GM19043 (cell line): ENCODE data around the gene CTNND2.
"Not testable (repeated sequence)": the region's sequence is repeated elsewhere in the genome, so short reads cannot be mapped to it uniquely, and the experiment has no call there.

Experiments used
- ATAC-seq: cut with Tn5 transposase; IDR thresholded peaks from one replicate; pipeline ENCODE4 v1.9.1; 2021; ENCODE audit warnings: low read depth; ENCODE audit not compliant: unreplicated experiment

Gene CTNND2

DNA sequence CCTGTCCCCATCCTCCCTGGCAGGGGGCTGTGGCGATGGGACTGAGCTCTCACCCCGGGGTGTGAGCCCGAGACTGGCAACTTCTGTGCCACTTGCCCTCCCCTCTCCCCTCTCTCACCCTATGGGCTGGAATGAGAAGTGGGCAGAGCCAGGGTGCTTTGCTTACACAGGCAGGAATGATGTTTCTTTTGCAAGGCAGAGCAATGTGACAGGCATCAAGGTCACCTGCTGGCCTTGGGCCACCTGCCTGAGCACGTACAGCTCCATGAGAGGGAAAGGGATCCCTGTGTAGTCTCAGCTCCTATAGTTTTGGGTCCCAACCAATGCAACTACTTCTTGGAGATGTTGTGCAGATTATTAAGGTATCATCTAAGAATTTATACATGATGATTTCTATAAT lies 890.5 kb downstream of the CTNND2 start:
- no peak for ATAC-seq

DNA sequence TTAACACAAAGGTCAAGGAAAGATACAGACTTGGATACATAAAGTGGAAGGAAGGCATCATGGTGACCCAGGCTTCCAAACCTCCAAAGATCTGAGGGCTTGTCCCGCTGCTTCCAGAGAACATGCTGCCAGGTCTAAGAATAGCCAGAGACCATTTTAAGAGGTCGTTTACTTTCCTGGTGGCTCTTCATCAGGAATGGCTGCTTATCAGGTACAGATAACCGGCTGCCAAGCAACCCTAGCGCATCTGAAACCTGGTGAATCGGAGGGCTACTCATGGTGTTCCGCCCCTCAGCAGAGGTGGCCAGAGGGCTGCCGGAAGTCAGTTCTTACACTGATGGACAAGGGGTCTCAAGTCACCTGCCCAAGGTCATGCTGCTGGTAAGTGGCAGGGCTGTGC lies 892.0 kb downstream of the CTNND2 start:
- no peak for ATAC-seq

DNA sequence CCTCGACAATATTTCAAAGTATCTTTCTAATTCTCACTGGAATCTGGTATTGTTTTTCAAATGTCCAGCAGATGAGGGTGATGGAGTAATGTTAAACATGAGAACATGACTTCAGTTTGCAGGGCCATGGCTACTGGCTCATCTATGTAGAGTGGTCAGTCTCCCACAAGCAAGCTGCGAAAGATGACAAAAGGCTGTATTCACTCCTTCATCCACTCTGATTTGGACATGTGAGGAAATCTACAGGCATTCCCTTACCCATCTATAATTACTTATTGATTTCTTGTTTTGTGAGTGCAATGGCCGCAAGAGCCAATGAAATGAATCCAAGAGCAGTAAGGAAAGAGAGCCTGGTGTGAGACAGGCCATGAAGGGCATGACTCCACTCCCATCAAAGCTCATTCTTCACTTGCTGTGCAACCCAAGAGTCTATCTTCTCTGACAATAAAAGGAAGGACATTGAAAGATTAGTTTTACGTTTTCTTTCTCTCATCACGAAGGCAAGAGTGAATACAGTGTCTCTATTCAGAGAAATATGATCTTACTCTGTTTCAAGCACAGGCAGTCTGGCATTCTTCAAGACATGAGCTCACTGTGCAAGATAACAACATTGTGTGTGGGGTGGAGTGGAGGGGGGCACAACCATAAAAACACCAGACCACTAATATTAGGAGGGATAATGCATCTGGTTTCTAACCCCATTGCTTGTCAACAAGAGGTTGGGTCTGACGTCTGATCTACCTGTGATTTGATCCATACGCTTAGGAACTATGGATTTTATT lies 893.6 kb downstream of the CTNND2 start:
- no peak for ATAC-seq

DNA sequence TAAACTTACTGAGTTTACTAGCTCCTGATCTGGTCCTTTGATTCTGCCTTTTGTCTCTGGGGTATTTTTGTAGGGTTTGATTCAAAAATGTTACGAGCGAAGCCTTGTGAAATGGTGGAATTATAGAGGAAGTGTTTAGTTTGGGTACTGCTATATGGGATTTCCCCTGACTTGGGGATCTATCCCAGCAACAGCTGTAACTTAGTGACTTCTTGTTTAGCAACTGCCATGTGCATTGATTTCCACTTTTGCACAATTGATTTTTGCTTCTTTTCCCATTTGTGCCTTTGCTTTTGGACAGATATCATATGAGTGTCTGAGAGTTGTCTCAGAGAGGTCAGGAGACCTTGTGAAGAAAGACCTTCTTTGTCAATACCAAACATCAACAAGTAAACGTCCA lies 894.7 kb downstream of the CTNND2 start:
- no peak for ATAC-seq

DNA sequence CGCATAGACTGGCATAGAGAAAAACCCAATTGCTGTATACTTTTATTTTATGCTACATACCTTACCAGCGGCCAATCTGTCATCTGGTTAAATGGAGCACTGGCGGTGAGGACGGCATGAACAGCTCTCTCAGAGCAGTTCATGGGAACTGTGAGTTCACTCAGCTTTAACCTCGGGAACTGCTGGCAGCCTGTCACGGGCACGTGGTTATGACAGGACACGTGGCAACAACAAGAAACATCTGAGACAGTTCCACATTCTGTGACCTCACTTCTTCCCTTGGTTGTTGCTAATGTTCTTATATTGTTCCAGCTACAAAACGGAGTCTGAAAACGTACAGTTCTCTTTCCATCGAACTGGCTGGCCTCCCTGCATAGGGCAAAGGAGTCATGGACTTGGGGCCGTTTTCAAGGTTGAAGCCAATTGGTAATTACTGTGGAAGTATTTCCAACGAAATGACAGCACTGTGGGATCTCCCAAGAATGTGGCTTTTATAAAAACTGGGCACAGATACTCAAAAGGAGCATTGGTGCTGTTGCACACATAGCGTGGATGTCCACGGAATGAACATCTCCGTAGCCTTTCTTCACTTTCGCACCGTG lies 896.9 kb downstream of the CTNND2 start:
- ATAC-seq, result no peak

DNA sequence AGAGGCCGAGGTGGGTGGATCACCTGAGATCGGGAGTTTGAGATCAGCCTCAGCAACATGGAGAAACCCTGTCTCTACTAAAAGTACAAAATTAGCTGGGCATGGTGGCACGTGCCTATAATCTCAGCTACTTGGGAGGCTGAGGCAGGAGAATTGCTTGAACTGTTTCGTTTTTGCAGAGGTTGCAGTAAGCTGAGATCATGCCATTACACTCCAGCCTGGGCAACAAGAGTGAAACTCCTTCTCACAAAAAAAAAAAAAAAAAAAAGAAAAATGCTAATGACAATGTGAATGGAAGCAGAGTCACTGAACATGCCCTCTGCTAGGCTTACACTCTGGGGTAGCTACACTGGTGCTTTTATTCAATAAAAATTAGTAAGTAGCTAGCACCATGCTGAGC lies 899.7 kb downstream of the CTNND2 start:
- not testable (repeated sequence) for ATAC-seq

DNA sequence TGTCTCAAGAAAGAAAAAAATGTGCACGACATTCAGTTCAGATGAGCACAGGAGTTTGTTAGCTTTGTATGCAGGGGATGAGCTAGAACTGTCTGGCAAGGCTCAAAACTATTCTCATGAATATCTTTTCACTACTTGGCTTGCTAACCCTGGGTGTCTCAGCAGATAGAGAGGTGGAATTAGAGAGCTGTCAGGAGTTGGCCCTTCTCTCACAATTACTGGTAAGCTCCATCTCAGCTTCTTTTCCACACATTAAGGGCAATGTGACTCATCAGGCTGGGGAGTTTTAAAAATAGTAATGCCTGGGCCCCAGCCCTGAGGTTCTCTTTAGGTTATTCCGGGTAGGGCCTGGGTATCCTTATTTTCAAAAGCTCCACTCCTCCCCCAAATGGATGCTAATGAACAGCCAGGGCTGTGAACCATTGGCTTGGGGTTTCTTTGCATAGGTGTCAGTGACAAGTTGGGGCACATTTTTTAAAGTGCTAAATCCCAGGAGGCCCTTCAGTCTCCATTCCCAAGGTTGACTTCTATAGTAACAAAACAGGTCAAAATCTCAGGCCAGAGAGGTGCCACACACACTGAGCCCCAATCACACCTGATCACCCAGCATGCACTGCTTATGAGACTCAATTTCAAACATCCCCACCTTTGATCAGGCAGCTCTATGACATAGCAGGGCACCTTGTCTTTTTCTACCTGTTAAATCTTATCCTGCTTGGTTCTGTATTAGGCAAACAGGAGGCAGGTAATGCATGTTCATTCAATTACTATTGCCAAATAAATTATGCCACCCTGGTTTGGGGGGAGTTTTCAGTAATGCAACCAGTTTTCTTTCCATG lies 903.5 kb downstream of the CTNND2 start:
- no peak for ATAC-seq

DNA sequence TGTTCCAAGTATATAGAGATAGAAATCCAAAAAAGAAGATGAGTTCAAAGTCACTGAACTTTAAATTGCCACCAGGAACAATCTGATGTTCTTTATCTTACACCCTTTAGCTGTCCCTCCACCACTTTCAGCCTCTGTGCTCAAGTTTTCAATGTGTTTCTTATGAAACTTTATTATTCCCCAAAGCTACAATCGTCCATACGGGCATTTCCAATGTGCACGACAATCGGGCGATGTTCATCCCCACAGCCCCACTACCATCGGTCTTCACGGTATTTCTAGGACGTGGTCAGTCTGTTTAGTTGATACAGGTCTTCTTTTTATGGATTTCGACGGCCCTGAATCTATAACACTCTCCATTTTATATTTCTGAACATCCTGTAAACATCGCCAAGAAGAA lies 904.5 kb downstream of the CTNND2 start:
- no peak for ATAC-seq

DNA sequence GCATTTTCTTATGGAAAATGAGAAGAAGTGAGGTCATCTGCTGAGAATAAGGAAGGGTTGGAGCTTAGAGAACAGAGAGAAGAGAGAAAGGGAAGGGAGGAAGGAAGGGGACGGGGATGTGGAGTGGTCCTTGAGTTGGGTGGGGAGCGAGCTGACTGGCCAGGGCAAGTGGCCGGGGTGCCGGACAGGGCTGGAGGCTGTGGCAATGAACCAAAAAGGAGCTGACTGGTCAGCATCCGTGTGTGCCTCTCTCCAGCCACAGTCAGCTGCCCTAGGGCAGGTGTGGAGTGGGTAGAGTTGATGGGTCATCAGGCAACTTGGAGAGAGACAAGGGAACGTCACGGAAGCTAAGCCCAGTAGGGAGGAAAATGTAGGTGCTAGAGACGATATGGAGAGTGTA lies 908.4 kb downstream of the CTNND2 start:
- no peak for ATAC-seq

DNA sequence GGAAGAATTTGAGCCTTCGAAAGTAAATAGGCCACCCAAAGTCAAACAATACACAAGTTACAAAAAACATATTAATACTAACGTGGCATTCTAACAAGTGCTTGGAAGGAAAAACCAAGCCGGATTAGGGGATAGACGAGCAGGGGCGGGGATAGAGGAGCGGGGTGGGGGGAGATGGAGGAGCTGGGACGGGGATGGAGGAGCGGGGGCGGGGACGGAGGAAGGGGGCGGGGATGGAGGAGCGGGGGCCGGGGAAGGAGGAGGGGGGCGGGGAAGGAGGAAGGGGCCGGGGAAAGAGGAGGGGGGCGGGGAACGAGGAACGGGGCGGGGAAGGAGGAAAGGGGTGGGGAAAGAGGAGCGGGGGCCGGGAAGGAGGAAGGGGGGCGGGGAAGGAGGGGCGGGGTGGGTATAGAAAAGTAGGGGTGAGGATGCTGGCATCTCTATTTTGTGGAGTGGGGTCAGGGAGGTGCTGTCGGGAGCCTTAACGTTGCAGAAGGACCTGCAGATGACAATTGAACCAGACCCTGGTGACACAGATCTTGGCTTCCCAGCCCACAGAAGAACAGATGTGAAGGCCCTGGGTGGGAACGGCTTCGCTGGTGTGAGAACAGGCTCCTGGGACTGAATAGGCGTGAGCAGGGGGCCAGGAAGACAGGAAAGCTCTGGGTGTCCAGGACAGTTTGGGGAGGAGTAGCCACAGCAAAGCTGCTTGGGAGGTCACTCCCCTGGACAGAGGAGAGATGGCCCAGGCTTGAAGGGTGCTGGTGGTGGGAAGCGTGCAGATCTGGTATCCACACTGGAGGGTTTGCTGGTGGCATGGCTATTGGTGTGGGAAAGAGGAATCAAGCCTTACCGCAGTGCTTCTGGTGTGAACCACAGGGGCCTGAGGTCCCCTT lies 909.9 kb downstream of the CTNND2 start:
- no peak for ATAC-seq

DNA sequence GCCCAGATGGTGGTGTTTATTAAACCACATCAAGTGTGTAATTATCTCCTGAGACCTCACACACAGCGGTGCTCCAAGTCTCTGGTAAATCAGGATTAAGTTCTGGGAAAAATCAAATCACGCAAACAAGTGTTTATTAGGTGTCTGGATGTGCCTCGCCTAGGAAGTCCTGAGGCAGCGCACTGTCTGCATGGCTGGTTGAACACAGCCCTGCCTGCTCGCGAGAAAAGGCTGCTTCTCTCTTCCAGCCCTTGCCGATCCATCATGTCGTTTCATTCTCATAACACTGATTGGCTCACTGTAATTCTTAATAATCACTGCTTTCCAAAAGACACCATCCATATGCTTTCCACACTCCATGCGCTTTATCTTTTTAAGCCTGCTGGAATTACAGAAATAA lies 913.6 kb downstream of the CTNND2 start:
- ATAC-seq, result no peak

DNA sequence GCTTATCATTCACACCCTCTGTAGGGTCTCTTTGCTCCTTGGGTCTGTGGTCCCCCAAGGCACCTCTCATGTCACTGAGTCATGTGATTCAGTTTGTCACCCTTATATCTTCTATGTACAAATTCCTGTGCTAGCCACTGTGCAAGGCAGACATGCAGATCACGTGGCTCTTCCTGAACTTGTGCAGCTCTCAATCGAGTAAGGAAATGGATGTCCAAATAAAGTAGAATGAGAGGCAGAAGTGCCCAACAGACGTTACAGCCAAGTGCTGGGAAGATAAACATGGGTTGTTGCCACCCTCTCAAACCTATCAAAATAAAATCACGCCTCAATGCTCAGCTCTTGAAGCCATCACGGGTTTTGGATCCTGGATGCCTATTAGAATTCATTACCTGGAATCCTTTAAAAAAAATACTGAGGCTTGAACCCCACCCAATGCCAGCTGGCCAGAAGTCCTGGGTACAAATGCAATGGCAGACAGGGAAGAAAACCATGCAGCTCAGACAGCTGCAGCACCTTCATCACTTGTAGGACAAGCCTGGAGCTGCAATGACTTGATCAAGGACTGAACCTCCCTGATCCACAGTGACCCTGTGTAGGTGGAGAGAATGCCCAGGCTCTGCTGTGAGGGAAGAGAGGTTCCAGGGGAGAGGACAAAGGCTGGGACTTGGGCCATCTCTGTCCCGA lies 914.5 kb downstream of the CTNND2 start:
- no peak for ATAC-seq

DNA sequence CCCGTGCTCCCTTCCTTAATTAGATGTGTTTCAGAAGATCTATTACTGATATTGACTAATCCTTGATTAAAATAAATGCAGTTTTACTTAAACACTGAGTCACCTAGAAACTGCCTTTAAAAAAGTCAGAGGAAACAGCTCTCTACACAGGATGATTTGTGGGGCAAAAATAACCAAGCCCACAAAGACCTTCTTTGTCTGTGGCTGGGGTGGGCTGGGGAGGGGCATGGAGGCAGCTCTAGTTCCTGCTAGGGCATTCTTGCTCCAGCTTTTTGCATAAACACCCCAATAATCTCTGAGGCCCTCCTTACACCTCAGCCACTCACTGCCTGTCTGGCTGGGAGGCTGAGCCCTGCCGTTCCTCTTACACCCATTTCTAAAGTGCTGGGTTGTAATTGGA lies 915.6 kb downstream of the CTNND2 start:
- ATAC-seq, result no peak

DNA sequence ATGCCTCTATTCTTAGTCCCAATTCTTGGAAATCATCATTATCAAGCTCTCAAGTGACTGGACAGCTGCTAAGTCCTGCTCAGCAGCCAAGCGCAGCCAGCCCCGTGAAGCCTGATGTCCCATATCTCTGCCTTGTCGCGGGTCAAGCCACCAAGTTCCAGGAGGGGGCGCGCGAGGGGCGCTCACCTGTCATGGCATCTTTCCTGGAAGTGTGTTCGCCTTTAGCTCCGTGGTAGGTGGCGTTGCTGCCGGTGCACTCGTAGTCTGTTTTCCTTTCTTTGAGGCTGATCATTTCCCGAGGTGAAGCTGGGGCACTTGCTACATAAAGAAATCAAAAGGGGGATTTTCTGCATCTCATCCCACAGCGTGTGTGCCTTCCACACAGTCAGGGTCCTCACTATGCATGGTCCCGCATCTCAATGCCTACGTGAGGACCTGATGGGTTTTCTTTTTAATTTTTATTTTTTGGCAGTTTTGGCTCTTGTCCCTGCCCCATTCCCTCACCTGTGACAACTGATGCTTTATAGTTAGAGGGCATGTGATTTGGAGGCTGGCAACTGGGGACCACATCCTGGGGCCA lies 916.2 kb downstream of the CTNND2 start:
- peak; percentile 89 for ATAC-seq

DNA sequence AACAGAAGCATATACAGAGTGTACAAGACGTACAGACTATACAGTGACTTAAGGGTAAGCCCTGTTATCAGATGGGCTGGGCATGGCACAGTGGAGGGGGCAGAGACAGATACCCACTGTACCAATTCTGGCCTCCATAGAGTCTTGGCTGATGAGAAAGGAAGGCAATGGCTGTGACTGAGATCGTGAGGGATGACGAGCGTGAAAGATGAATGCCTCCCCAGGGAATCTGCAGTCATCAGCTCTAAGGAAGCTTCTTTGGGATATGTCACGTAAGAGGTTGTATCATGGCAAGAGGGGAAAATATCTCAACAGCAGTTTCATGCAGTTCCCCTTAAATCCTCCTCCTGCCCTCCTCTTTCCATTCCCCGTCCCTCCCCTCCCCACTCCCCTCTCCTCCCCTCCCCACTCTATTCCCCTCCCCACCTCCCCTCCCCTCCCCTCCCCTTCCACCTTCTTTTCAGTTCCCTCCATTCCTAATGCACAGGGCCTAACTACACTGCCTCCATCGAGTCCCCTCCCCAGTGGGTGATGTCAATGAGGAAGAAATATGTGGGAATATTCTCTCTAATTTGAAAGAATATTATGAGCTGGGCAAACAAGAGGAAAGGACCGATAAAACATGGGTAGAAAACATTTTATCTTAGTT lies 916.8 kb downstream of the CTNND2 start:
- ATAC-seq, result no peak

DNA sequence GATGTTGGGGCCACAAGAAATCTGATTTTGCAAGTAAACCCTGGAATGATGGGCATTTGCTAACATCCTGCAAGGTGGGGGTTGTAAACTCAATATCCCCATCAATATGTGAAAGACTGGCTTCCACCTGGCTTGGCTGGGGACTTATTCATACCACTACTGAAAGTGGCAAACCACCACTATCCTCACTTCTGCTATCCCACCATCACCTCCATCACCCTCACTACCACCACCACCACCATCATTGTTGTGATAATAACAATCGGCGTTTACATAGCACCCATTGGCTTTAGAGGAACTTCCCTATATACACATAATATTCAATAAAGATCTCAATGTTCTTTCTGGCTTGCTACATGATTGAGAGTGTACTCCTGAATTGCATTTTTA lies 918.5 kb downstream of the CTNND2 start:
- ATAC-seq, result no peak

DNA sequence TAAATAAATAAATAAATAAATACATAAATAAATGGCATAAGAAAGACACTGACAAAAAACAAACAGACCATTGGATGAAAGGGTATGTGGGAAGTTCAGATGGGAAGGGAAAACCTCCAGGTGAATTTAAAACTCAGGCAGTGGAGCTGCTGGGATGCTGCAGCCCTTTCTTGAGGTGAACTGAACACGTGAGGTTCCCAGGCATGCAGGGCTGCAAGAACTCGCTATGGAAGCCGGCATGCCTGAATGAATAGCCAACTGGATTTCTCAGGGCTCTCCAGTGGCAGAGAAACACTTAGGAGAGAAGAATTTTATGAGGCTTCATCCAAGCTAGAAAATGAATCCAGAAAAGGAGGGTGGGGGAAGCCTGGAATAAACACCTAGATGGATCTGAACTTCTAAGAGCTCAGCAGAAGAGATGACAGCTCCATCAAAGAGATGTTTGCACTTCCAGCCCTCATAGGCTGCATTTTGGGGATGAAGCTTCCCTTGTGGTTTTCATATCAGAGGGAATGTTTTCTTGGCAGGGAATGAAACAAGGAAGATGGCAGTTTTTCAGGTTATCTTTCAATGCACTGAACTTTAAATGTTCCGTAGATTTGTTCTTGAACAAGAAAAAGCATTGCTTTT lies 919.0 kb downstream of the CTNND2 start:
- ATAC-seq, result no peak

DNA sequence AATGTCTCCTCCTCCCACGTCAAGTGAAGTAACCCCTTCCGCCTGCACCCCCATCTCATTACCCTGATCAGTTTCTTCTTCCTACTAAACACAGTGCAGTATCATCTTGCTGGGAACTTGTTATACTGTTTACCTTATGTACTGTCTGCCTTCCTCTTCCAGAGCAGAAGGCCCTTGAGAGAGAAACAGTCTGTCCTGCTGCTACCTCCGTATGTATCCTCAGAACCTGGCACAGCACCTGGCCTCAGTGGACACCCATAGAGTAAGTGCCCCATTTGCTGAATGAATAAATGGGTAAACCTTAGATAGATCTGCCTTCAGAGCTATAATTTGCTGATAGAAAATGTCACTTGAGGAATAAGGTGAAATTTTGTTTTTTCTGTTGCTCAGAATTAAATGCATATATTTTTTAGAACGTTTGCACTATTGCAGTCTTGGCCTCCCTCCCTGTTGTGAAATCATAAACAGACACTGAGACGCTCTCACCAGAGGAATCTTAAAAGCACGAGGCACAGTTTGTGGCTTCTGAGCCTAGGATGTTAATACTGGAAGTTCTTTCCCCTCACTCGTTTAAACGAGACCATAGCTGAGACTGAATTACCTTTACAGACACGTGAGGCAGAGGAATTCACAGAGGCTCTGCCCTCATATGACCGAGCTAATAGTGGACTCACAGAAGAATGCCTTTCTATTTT lies 920.1 kb downstream of the CTNND2 start:
- ATAC-seq, result no peak
